Neural cell (in vitro differentiated cells): ENCODE measurements around the gene PRMT9.

Experiments
- CTCF ChIP-seq: fragments of 450-650 bp; IDR thresholded peaks from 2 replicates; pipeline ENCODE4 v1.5.1; 2014; ENCODE audit warnings: antibody characterized with exemption, mild to moderate bottlenecking, moderate library complexity; ENCODE audit not compliant: poor library complexity, severe bottlenecking
- EP300 ChIP-seq: fragments of 450-650 bp; conservative IDR thresholded peaks from 2 replicates; pipeline ENCODE4 v1.6.1; 2014; ENCODE audit warnings: antibody characterized with exemption, mild to moderate bottlenecking, moderate library complexity; ENCODE audit not compliant: poor library complexity, severe bottlenecking
- EZH2 ChIP-seq: fragments of 200-600, 300-800 bp; shearing (Covaris generic), sonication (generic); IDR thresholded peaks from 2 replicates; pipeline ENCODE4 v1.6.1; 2014; ENCODE audit warnings: antibody characterized with exemption, low read length, borderline replicate concordance, mild to moderate bottlenecking; ENCODE audit not compliant: insufficient read depth, poor library complexity, severe bottlenecking
- RAD21 ChIP-seq: fragments of 450-650 bp; conservative IDR thresholded peaks from 2 replicates; pipeline ENCODE4 v1.6.1; 2014; ENCODE audit warnings: antibody characterized with exemption, mild to moderate bottlenecking, moderate library complexity
- TAF1 ChIP-seq: IDR thresholded peaks from 2 replicates; pipeline ENCODE4 v1.6.1; 2012; ENCODE audit warnings: low read depth

GRCh38 chr4:147683717-147684700 is at the start of gene PRMT9:
- TF ChIP-seq CTCF (peak; percentile 20), RAD21 (peak; percentile 11), TAF1 (peak; percentile 78), EZH2 (no peak), EP300 (peak; percentile 77)
